Measurements from ENCODE around the gene MYH6. TPM values are rescaled to one million over a fixed set of nuclear protein-coding genes. Genes with fewer than 3 reads are reported as not detected.
"Not testable (repeated sequence)": the region's sequence is repeated elsewhere in the genome, so short reads cannot be mapped to it uniquely, and the experiment has no call there.

The MYH6 gene
- total RNA-seq, 4 donors from 2014 or later = 0.16 to 1.5 TPM; not detected in 2

GRCh38 chr14:23425169-23425568 lies 17.1 kb upstream of the MYH6 start:
- WGBS, 2 donors (ENCODE audit: low coverage in 1 of 2) = 84% methylated on average over 10 of the region's 10 CpGs; no CpG with 5 or more reads in 1 of the 2 donors
- Histone ChIP-seq H3K4me3 (no peak overlapping the region), H3K27ac (no peak overlapping the region), H3K36me3 (no peaks in the 10 kb centered on the region), H3K4me1 (no peaks in the 10 kb centered on the region), H3K9me3 (no peaks in the 10 kb centered on the region), H3K27me3 (no peaks in the 10 kb centered on the region)
- intact Hi-C loops (cut with DNase I; ENCODE audit: low total_unique reads) (no loop called here), in situ Hi-C loops (cut with MboI; ENCODE audit: low pct_ligation_motif_present in 1 of 4, low pct_unique_long_range_greater_than_20kb in 1 of 4, low sequenced_read_pairs in 3 of 4) (no loop called here)
- no peak for DNase-seq
- TF ChIP-seq EP300 (IDR thresholded peaks at IDR 0.05; ENCODE audit: low read depth) (no peak), POLR2A (IDR thresholded peaks at IDR 0.05) (no peak), POLR2AphosphoS5 (IDR thresholded peaks at IDR 0.05) (no peak), CTCF (IDR thresholded peaks at IDR 0.05) (no peak)

- in situ Hi-C loops (cut with MboI; ENCODE audit: low pct_ligation_motif_present in 1 of 4, low pct_unique_long_range_greater_than_20kb in 1 of 4, low sequenced_read_pairs in 3 of 4) = no loop called here
- 84 to 100% methylated on average over 3 to 6 of the region's 6 CpGs for WGBS, 2 donors (ENCODE audit: low coverage in 1 of 2)
- H3K36me3 ChIP-seq = no peaks in the 10 kb centered on the region
- DNase-seq = no peak
- no peaks in the 10 kb centered on the region for H3K4me1 ChIP-seq
- TF ChIP-seq CTCF (IDR thresholded peaks at IDR 0.05) (no peak), POLR2A (IDR thresholded peaks at IDR 0.05) (no peak), POLR2AphosphoS5 (IDR thresholded peaks at IDR 0.05) (no peak), EP300 (IDR thresholded peaks at IDR 0.05; ENCODE audit: low read depth) (no peak)
- no peaks in the 10 kb centered on the region for H3K9me3 ChIP-seq
- no peaks in the 10 kb centered on the region for H3K27me3 ChIP-seq
- no peak overlapping the region for H3K27ac ChIP-seq
- H3K4me3 ChIP-seq = no peak overlapping the region
- intact Hi-C loops (cut with DNase I; ENCODE audit: low total_unique reads) = no loop called here
These were observed 15.6 kb upstream of the MYH6 start for GRCh38 chr14:23423657-23424056.

GRCh38 chr14:23421594-23421993 lies 13.5 kb upstream of the MYH6 start:
- no peaks in the 10 kb centered on the region for H3K36me3 ChIP-seq
- TF ChIP-seq CTCF (IDR thresholded peaks at IDR 0.05) (no peak), POLR2A (IDR thresholded peaks at IDR 0.05) (no peak), POLR2AphosphoS5 (IDR thresholded peaks at IDR 0.05) (no peak), EP300 (IDR thresholded peaks at IDR 0.05; ENCODE audit: low read depth) (no peak)
- no peak overlapping the region for H3K4me3 ChIP-seq
- no peak for DNase-seq
- H3K27ac ChIP-seq = no peak overlapping the region
- H3K27me3 ChIP-seq = no peaks in the 10 kb centered on the region
- H3K9me3 ChIP-seq = no peaks in the 10 kb centered on the region
- intact Hi-C loops (cut with DNase I; ENCODE audit: low total_unique reads) = no loop called here
- in situ Hi-C loops (cut with MboI; ENCODE audit: low pct_ligation_motif_present in 1 of 4, low pct_unique_long_range_greater_than_20kb in 1 of 4, low sequenced_read_pairs in 3 of 4) = no loop called here
- no peaks in the 10 kb centered on the region for H3K4me1 ChIP-seq

GRCh38 chr14:23419646-23420045 lies 11.6 kb upstream of the MYH6 start:
- H3K4me1 ChIP-seq; in situ Hi-C loops (cut with MboI; ENCODE audit: low pct_ligation_motif_present in 1 of 4, low pct_unique_long_range_greater_than_20kb in 1 of 4, low sequenced_read_pairs in 3 of 4); H3K36me3 ChIP-seq; H3K27me3 ChIP-seq; H3K9me3 ChIP-seq; DNase-seq; intact Hi-C loops (cut with DNase I; ENCODE audit: low total_unique reads); H3K27ac ChIP-seq; H3K4me3 ChIP-seq: not testable (repeated sequence)
- 70% methylated on average over 1 to 4 of the region's 17 CpGs for WGBS, 2 donors (ENCODE audit: low coverage in 1 of 2)

GRCh38 chr14:23418021-23418420 lies 9.9 kb upstream of the MYH6 start:
- Histone ChIP-seq H3K27me3 (no peaks in the 10 kb centered on the region), H3K27ac (no peak overlapping the region), H3K36me3 (no peaks in the 10 kb centered on the region), H3K4me1 (no peaks in the 10 kb centered on the region), H3K9me3 (no peaks in the 10 kb centered on the region), H3K4me3 (no peak overlapping the region)
- TF ChIP-seq EP300 (IDR thresholded peaks at IDR 0.05; ENCODE audit: low read depth) (no peak), CTCF (IDR thresholded peaks at IDR 0.05) (no peak), POLR2AphosphoS5 (IDR thresholded peaks at IDR 0.05) (no peak), POLR2A (IDR thresholded peaks at IDR 0.05) (no peak)
- intact Hi-C loops (cut with DNase I; ENCODE audit: low total_unique reads) (no loop called here), in situ Hi-C loops (cut with MboI; ENCODE audit: low pct_ligation_motif_present in 1 of 4, low pct_unique_long_range_greater_than_20kb in 1 of 4, low sequenced_read_pairs in 3 of 4) (no loop called here)
- WGBS, 2 donors (ENCODE audit: low coverage in 1 of 2) = 89% methylated on average over 21 of the region's 21 CpGs; no CpG with 5 or more reads in 1 of the 2 donors
- no peak for DNase-seq

- in situ Hi-C loops (cut with MboI; ENCODE audit: low pct_ligation_motif_present in 1 of 4, low pct_unique_long_range_greater_than_20kb in 1 of 4, low sequenced_read_pairs in 3 of 4); H3K4me3 ChIP-seq; H3K27ac ChIP-seq; DNase-seq; H3K36me3 ChIP-seq; H3K27me3 ChIP-seq; intact Hi-C loops (cut with DNase I; ENCODE audit: low total_unique reads); H3K9me3 ChIP-seq; H3K4me1 ChIP-seq: not testable (repeated sequence)
- 81% methylated on average over 12 of the region's 12 CpGs; no CpG with 5 or more reads in 1 of the 2 donors for WGBS, 2 donors (ENCODE audit: low coverage in 1 of 2)
These were observed 9.2 kb upstream of the MYH6 start for GRCh38 chr14:23417269-23417668.
